IgD-negative memory B cell (primary cell): ENCODE measurements around the gene ARID3C. TPM values are rescaled to one million over a fixed set of nuclear protein-coding genes. Genes with fewer than 3 reads are reported as not detected.
A peak's percentile ranks its signal among the peaks of the same experiment; 100 is the strongest.

ENCODE experiments used
- H3K27ac Mint-ChIP-seq, 3 donors: one replicate each; pipeline ENCODE4 v1.8.0; 2020 to 2022; ENCODE audit warnings: mild to moderate bottlenecking in 3 of 3, mixed read lengths in 3 of 3, moderate library complexity in 1 of 3
- H3K27me3 Mint-ChIP-seq: one replicate; pipeline ENCODE4 v1.8.0; 2021; ENCODE audit warnings: mixed read lengths
- H3K36me3 Mint-ChIP-seq: one replicate; pipeline ENCODE4 v1.8.0; 2020; ENCODE audit warnings: mild to moderate bottlenecking, mixed read lengths
- H3K4me1 Mint-ChIP-seq, 3 donors: one replicate each; pipeline ENCODE4 v1.8.0; 2020 to 2022; ENCODE audit warnings: mixed read lengths in 3 of 3, mild to moderate bottlenecking in 1 of 3
- H3K4me3 Mint-ChIP-seq, 4 donors: one replicate each; pipeline ENCODE4 v1.8.0; 2020 to 2022; ENCODE audit warnings: mild to moderate bottlenecking in 4 of 4, mixed read lengths in 4 of 4, moderate library complexity in 3 of 4
- H3K9me3 Mint-ChIP-seq, 3 donors: one replicate each; pipeline ENCODE4 v1.8.0; 2020 to 2021; ENCODE audit warnings: mixed read lengths in 3 of 3, mild to moderate bottlenecking in 1 of 3
- polyA plus RNA-seq: library from polyadenylated mRNA; unstranded; fragments of 300-500 nt; fragmentation: Illumina TruSeq; gene quantifications from one replicate; pipeline ENCODE4 v1.2.3, GENCODE V29; 2021

The ARID3C gene
- polyA plus RNA-seq, 1 donor from 2014 or later, result not detected

DNA sequence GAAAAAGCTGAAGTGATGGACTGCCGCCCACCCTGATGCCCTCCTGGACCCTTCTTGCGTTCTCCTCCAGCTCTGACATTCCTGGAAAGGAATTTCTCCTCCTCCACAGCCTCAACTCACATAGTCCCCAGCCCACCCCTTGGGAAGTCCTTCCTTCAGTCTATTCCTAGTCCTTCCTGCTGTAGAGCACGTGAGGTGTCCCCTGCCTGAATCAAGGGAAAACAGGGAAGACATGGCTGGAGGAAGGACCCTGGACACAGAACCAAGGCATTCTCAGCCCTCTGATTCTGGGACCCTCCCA lies 3.7 kb downstream of the ARID3C start:
- Mint-ChIP-seq H3K9me3 (peaks cover 0 to 2% (median 0%) of the 10 kb centered on the region in 3 donors), H3K4me3 (no peak overlapping the region), H3K36me3 (peaks cover 2% of the 10 kb centered on the region), H3K27me3 (peaks cover 69% of the 10 kb centered on the region), H3K27ac (no peak overlapping the region), H3K4me1 (peaks cover 16 to 30% (median 19%) of the 10 kb centered on the region in 3 donors)

DNA sequence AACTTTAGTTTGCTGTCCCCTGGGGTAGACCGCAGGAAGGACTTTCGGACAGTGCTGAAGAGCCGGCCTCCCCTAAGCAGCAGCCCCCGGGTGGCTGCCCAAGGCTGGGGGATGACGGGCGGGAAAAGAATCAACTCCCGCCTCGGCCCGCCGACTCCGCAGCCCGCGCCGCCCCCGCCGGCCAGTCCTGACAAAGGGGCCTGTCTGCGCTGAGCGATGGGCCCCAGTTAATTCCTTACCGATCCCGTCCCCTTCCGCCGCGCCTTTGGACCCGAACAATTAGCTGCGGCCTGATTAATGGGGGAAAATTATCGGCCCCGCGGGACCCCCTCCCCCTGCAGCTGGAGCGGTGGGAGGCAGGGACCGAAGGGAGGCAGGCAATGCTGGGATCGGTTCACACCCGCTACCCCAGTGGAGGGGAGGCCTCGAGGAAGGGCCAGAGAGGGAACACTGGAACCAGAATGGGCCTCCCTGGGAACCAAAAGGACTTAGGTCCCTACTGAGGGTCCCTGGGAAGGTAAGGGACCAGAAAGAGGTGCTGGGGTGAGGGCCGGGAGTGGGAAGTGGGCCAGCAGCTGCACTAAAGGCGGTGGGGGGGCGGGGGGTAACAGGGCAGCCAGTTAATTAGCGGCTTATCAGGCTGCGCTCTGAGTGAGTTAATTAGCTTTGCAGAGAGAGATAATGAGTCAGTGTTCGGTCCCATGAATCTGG lies 4.2 kb downstream of the ARID3C start:
- Mint-ChIP-seq H3K27ac (no peak overlapping the region), H3K27me3 (peaks cover 64% of the 10 kb centered on the region), H3K9me3 (peaks cover 0 to 2% (median 0%) of the 10 kb centered on the region in 3 donors), H3K36me3 (no peaks in the 10 kb centered on the region), H3K4me1 (peaks cover 19 to 34% (median 21%) of the 10 kb centered on the region in 3 donors), H3K4me3 (no peak overlapping the region)

DNA sequence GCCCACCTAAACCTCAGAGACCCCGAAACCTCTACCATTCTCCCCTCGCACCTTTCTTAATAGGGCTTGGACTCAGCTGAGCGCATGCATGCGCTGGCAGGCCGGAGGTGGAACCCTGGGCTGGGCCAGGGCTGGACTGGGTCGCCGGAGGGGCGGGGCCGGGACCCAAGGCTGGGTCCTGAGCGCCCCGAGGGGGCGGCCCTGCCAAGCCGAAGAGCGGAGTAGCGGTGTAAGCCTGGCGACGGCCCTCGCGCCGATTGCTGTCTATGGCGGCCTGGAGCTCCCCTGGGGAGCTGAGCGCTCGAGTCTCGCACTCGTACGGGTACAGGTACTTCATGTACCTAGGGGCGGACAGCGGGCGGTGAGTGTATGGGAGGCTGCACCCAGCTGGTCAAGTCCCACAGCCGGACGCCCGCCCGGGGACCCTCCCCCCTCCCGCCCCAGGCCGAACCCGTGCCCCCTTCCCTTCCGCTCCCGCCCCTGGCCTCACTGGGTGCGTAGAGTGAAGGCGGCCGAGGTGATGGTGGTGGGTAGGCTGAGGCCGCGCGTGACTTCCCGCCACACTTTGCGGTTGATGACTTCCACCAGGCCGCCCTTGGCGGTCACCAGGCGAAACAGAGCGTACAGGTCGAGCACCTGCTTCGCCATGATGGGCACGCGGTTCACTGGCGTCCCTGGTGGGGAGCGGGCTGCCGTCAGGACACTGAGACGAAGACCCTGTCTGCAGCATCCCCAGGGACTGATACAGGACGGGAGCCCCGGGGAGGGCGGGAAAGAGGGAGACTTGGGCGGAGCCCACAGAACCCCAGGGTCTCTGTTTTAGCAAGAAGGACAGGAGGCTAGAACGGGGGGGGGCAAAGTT lies 5.3 kb downstream of the ARID3C start:
- peak overlapping the region in 1 of 3 donors; percentile 31 for H3K27ac Mint-ChIP-seq
- peaks cover 0 to 2% (median 0%) of the 10 kb centered on the region in 3 donors for H3K9me3 Mint-ChIP-seq
- peaks cover 24 to 34% (median 26%) of the 10 kb centered on the region in 3 donors for H3K4me1 Mint-ChIP-seq
- no peaks in the 10 kb centered on the region for H3K36me3 Mint-ChIP-seq
- peaks cover 58% of the 10 kb centered on the region for H3K27me3 Mint-ChIP-seq
- peak overlapping the region; percentile 19 to 79 (median 65) for H3K4me3 Mint-ChIP-seq

DNA sequence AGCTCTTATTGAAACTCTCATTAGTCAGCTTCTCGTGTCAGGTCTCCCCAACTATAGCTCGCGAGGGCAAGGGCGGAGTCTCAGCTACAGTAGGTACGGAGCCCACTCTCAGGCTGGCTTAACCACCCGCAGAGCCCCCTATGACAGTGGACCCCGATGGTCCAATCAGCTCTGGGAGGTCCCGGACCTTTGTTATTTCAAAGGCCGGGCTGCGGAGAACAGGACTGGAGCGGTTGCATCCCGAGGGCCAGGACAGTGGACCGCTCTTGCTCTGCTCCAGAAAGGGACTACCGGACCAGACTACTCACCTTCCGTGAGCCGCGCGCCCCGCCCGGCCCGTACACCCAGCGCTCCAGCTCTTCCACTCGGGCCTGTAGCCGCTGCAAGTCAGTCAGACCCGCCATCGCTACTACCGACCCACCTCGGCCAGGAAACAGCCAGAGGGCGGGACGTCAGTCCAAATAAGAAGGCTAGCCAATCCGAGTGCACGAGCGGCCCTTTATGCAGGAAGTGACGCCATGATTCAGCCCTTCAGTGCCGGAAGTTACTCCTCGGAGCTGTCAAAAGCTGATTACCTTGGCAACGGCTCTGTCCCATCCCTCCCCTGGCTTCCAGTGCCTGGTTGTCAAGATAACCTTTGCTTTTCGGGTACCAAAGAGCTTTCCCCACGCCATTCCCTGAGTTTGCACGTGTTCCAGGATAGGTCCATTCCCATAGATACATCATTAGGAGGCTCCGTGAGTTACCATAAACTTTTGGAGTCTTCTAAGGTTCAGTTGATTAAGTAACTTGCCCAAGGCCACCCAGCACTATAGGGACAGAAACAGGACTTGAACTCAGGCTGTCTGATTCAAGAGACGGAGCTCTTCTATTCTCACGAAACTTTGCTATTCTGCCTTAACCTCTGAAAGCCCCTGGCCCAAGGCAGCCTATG lies 8.5 kb downstream of the ARID3C start, which contains the start of gene DCTN3:
DCTN3 (minus strand) TSS at position 435 of the 934 bp plus-strand sequence; CDS start at position 404, 31 bp downstream.
- Mint-ChIP-seq H3K27ac (peak within 1 kb of the TSS; percentile 6 to 93 (median 62)), H3K4me1 (peaks cover 20 to 27% (median 22%) of the 10 kb centered on the region in 3 donors), H3K27me3 (peaks cover 32% of the 10 kb centered on the region), H3K9me3 (peaks cover 0 to 2% (median 0%) of the 10 kb centered on the region in 3 donors), H3K36me3 (peaks cover 6% of the 10 kb centered on the region), H3K4me3 (peak within 1 kb of the TSS; percentile 87 to 94 (median 94))

DNA sequence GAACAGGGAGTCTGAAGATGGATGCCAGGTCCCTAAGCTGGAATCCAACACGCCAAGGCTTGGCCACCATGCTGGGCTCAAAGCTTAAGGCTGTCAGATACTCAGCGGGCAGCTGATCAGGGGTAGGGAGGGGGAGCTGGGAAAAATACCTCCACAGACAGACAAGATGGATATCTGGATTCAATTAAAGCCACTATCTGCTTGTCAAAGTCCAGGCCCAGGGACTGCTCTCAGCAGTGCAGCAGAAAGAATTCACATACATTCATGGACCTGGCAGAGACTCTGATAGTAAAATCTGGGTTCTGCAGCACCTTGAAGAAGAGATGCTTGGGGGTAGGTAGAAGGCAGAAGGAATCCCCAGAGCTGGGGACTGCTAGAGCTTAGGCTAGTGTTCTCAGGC lies 13.7 kb downstream of the ARID3C start:
- H3K36me3 Mint-ChIP-seq, result peaks cover 8% of the 10 kb centered on the region
- peaks cover 16 to 23% (median 19%) of the 10 kb centered on the region in 3 donors for H3K4me1 Mint-ChIP-seq
- no peaks in the 10 kb centered on the region for H3K27me3 Mint-ChIP-seq
- no peaks in the 10 kb centered on the region for H3K9me3 Mint-ChIP-seq
- H3K4me3 Mint-ChIP-seq, result peak overlapping the region in 1 of 4 donors; percentile 87
- H3K27ac Mint-ChIP-seq, result no peak overlapping the region

DNA sequence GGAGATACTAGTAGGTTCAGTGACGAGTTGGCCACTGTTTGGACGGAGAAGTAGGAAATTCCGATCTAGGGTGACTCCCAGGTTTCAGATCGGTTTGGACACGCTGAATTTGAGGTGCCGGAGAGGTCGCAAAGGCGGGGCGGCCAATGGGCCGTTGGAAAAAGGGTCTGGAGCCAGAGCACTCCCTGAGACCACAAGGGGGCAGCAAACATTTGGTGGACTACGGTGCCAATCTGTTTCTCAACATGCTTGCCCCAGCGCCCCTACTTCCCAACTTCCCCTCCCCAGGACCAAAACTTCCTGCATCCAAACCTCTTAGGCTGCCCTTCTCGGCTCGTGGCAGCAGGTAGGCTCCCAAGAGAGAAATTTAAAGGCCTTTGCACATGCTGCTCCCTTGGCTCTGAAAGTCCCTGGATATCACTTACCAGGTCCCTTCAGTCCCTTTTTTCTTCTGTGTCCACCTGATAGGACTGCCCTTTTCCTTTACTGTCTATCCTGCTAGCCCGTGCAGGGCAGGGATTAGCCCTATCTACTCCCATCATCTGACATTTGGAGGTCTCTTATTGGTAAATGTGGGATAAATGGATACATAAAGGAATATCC lies 16.0 kb downstream of the ARID3C start:
- peak overlapping the region; percentile 28 to 96 (median 95) for H3K27ac Mint-ChIP-seq
- H3K9me3 Mint-ChIP-seq, result no peaks in the 10 kb centered on the region
- H3K4me3 Mint-ChIP-seq, result peak overlapping the region; percentile 87 to 96 (median 94)
- H3K4me1 Mint-ChIP-seq, result peaks cover 6 to 17% (median 14%) of the 10 kb centered on the region in 3 donors
- H3K27me3 Mint-ChIP-seq, result no peaks in the 10 kb centered on the region
- H3K36me3 Mint-ChIP-seq, result peaks cover 7% of the 10 kb centered on the region

DNA sequence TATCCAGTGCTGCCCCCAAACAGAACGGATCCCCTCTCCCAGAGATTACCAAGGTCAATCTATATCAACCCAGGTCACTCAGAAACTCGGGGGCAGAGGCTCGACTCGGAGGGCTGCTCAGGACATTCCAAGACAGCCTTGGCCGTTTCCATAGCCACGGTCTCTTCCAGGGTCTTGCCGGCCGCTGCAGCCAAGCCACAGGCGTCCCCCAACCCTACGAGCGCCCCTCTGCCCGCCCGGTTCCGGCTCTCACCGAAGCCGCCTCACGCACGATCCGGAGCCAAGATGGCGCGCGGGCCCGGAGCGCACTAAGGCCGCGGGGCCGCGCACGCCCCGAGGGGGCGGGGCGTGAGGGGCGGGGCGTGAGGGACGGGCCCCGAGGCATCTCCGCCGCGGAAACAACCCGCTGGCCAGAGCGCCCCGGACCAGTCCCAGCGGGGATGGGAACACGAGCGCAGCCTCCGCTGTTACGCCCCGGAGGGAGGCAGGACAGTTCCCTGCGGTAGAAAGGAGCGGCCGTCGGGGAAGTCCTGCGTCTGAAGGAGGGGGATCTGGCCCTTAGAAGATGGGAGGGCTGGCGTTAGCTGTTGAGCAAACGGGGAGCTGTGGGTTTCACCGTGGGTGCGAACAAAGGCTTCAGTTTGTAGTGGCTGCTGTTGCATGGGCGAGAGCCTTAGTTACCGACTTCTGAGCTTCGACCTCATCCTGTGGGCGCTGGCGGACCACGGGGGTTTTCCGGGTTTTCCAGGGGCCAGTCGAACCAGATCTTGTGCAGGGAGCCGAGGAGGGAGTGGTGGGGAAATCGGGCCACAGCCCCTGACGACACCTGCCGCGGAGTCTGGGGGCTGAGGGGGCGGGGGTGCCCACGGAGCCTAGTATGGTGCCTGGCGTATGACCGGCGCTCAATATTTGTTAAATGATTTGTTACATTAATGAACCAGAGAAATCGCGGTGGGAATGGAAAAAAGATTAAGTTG lies 16.8 kb downstream of the ARID3C start, which contains the start of gene RPP25L:
RPP25L (minus strand) TSS at position 287 of the 977 bp plus-strand sequence. CDS start 801 bp downstream, outside the sequence.
- Mint-ChIP-seq H3K9me3 (no peaks in the 10 kb centered on the region), H3K36me3 (peaks cover 5% of the 10 kb centered on the region), H3K4me1 (peaks cover 6 to 17% (median 14%) of the 10 kb centered on the region in 3 donors), H3K27ac (peak within 1 kb of the TSS; percentile 28 to 96 (median 95)), H3K27me3 (no peaks in the 10 kb centered on the region), H3K4me3 (peak within 1 kb of the TSS; percentile 87 to 96 (median 94))

DNA sequence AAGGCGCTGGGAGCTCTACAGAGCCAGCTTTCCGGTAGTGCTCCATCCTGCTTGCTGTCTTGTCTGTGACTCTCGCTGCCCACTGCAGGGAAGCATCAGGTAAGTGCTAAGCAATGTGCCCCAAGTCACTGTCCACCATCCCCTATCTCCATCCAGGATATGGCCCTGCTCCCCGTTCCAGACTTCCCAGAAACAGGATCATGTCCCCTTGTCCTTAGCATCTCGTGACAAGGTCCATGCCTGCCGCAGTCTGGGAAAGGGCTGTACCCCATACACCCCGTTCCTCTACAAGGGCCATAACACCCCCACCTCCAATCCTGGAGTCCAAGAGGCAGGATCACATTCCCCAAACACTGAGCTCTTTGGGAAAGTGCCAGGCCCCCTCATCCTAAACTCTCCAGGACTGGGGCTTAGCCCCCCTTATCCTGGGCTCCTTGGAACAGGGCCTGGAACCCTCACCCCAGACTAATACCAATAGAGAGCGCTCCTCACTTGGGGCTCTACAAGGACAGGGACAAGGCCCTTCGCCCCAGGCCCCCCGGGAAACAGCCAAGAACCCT lies 17.5 kb downstream of the ARID3C start:
- H3K9me3 Mint-ChIP-seq, result no peaks in the 10 kb centered on the region
- H3K27ac Mint-ChIP-seq, result peak overlapping the region; percentile 28 to 96 (median 95)
- peaks cover 5 to 17% (median 14%) of the 10 kb centered on the region in 3 donors for H3K4me1 Mint-ChIP-seq
- H3K27me3 Mint-ChIP-seq, result no peaks in the 10 kb centered on the region
- peaks cover 5% of the 10 kb centered on the region for H3K36me3 Mint-ChIP-seq
- peak overlapping the region; percentile 87 to 96 (median 94) for H3K4me3 Mint-ChIP-seq

DNA sequence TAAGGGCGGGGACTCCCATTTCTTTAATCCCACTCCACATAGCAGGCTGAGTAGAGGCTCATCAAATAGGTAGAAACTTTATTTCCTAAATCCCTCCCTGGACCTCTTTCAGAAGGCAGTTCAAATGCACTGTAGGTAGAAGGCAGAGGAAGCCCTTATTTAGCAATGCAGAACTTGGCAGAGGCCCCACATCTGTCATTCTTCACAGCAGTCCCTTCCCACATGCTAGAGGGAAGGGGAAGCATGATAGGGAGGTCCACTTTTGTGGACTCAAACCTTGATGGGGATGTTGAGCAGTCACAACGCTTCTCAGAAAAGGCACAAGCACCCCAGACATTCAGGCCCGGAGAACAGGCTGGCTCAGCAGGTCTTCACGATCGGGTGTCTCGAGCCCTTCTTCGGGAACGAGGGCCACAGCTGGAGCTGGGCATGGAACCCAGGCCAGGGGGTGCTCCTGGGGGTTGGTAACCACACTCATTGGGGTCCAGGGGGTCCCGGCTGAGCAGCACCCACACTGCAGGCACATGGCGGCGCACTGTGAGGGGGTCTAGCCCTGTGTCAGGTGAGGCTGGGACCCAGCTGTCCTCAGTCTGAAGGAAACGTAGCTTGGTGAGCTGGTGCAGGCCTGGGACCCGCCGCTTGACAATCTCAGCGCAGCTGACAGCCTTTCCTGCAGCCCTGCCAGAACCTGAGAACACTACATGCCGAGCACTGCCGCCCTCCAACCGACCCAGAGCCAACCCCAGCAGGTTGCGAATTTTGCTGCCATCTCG lies 18.2 kb downstream of the ARID3C start:
- peak overlapping the region in 2 of 3 donors; percentile 21 to 22 for H3K27ac Mint-ChIP-seq
- peaks cover 5% of the 10 kb centered on the region for H3K36me3 Mint-ChIP-seq
- H3K4me1 Mint-ChIP-seq, result peaks cover 5 to 17% (median 14%) of the 10 kb centered on the region in 3 donors
- no peaks in the 10 kb centered on the region for H3K27me3 Mint-ChIP-seq
- no peaks in the 10 kb centered on the region for H3K9me3 Mint-ChIP-seq
- H3K4me3 Mint-ChIP-seq, result peak overlapping the region; percentile 16 to 96 (median 76)

DNA sequence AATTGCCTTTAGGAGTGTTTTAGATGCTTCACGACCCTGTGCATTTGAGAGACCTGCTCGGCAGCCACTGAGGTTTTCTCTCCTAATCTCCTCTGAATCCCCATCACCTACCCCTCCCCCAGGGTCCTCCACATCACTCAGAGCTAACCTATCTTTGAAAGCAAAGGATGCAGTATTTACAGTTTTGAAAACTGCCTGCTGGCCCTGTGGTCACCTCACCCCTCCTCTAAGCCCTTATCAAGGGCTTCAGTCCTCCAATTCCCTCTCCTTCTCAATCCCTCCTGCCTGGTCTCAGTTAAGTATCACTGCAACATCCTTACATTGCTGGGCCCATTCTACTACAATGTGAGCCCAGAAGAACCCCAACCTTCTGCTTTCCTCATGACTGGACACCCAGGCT lies 21.5 kb downstream of the ARID3C start:
- H3K9me3 Mint-ChIP-seq, result no peaks in the 10 kb centered on the region
- no peaks in the 10 kb centered on the region for H3K36me3 Mint-ChIP-seq
- H3K4me3 Mint-ChIP-seq, result no peak overlapping the region
- peaks cover 1% of the 10 kb centered on the region for H3K27me3 Mint-ChIP-seq
- H3K4me1 Mint-ChIP-seq, result peaks cover 2 to 11% (median 10%) of the 10 kb centered on the region in 3 donors
- H3K27ac Mint-ChIP-seq, result no peak overlapping the region

DNA sequence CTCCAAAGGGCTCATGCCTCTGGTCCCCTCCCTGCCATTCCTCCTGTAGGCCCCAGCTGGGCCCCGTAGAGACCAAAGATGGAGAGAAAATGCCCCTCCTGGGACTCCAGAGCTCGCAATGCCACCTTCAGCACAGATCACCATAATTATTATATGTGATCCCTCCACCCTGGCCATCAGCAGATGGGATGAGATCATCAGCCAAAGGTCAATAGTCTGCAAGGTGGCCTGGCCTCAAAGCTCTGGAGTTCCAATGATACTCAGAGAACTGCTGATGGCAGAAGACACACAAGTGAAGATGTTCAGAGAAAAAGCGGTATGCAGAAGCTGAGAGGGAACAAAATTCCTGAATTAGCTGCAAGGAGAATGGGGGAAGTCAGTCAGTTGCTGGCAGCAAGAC lies 22.0 kb downstream of the ARID3C start:
- Mint-ChIP-seq H3K27me3 (peaks cover 1% of the 10 kb centered on the region), H3K36me3 (no peaks in the 10 kb centered on the region), H3K27ac (no peak overlapping the region), H3K9me3 (no peaks in the 10 kb centered on the region), H3K4me1 (peaks cover 2 to 10% (median 10%) of the 10 kb centered on the region in 3 donors), H3K4me3 (no peak overlapping the region)

DNA sequence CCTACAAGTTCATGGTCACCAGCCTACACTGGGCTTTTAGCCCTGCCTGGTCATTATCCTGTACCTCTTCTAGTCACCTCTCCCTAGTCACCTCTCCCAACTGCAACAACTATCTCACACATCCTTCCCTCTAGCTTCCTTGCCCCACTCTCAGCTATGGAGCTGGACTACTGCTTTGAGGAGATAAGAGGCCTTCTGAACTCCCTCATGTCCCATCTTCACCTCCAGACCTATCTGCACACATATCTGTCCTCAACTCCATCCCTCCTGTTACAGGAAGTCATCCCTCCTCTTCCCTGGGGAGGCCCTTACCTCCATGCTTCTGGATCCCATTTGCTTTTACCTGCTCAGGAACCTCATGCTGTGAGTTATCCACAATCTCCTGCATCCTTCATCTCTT lies 22.7 kb downstream of the ARID3C start:
- peaks cover 3 to 7% (median 5%) of the 10 kb centered on the region in 3 donors for H3K4me1 Mint-ChIP-seq
- H3K4me3 Mint-ChIP-seq, result no peak overlapping the region
- no peaks in the 10 kb centered on the region for H3K9me3 Mint-ChIP-seq
- H3K36me3 Mint-ChIP-seq, result no peaks in the 10 kb centered on the region
- peaks cover 1% of the 10 kb centered on the region for H3K27me3 Mint-ChIP-seq
- H3K27ac Mint-ChIP-seq, result no peak overlapping the region
